HG03469 (cell line): ENCODE results near the gene METTL25B.

Experiments
- ATAC-seq: cut with Tn5 transposase; IDR thresholded peaks from one replicate; pipeline ENCODE4 v1.9.1; 2021; ENCODE audit warnings: mild to moderate bottlenecking, moderate library complexity, moderate number of reproducible peaks; ENCODE audit not compliant: unreplicated experiment

The METTL25B gene

DNA sequence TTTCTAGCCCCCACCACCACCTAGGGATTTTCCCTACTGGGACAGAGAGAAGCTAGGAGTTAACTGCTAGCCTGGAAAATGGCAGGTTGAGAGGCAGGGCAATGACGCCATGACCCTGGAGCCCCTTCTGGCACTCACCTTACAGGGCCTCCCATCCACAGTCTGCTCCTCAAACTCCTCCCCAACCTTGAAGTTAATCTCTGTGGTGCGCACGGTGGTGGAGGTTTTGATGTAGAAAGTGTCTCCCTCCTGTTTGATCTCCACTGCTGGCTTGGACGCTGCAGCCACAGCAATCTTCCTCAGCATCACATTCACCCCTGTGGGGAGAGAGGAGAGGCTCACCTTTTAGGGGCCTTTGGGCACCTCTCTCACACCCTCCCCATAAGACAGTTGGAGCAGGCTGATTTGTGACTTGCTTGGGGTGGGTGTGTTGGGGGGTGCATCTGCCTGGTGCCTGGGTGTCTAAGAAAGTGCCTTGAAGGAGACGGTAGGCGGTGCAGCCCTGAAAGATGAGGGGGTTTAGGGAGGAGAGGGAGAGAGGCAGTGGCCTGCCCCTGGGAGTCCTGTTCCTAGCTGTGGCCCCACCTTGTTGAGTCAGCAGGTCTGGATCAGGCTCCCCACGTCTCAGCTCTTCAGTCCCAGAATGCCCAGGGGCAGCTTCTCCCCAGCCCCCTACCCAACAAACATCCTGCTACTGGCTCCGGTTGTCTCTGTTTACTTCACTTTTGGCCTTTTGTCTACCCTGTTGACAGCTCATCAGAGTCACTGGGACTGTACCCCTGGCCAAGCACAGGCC is 27.3 kb upstream of the METTL25B start:
- no peak for ATAC-seq

GRCh38 chr1:156703336-156703735 is 24.9 kb upstream of the METTL25B start:
- ATAC-seq = no peak

GRCh38 chr1:156703741-156704140 is 24.5 kb upstream of the METTL25B start:
- no peak for ATAC-seq

DNA sequence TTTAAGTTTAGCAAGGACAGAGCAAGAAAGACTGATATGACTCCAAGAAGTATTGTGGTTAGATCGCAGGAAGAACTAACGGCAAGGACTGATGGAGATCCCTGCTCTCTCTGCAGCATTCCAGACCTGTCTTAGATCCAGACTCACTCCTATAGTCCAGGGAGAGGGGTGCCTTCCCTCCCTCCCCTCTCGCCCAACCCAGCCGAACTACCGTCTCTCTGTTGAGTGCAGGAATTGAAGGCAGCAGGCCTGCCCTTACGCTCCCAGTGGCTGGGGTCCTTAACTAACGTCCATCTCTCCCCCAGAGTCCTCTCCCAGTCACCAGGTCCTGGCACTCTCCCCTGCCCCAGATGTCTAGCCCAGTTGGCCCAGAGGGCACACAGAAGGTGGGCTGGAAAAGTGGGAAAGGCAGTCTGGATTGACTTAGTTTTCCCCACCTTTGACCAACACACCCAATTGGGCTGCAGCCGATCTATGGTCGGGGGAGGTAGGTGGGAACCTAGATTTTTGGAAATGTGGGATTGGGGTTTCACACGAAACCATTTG is 24.0 kb upstream of the METTL25B start:
- no peak for ATAC-seq

DNA sequence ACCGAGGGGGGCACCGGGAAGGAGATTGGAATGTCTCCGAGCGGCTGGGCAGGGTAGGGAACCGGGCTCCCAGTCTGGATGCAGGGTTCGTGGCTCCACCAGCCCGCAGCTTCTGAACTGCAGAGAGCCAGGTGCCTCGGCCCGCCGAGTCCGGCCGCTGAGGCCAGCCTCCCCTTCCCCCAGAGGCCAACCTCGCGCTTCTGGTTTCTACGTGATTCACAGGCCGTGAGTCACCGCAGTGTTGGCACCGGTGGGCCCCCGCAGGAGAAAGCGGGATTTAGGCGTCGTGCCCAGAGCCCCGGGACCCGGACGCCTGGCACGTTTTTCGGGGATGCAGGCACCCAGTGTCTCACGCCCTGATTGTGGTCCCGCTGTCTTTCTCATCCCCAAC is 23.3 kb upstream of the METTL25B start:
- no peak for ATAC-seq

DNA sequence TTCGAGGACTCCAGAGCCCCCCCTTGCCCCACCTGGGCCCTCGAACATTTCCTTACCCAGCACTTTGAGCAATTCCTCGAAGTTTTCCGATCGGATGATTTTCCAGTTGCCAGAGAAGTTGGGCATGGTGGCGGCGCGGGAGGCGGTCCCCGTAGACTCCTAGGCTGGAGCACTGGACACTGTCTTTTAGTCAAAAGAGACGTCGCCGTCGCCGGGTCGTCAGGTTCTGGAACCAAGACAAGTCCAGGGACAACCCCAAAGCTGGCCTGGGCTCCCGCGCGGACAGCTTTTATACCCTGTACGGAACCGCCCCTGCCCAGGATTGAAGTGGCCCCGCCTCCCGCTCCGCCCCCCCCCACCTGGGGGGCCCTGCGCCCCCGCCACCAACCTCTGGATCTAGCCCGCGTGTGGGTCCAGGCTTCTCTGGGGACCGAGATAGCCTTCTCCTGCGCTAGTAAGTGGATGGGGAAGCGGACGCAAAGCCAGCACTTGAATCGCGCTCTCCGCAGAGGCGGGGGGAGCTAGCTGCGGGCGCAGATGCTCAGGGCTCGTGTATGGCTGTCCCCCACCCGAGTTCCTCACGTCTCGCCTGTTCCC is 22.9 kb upstream of the METTL25B start, which contains the start of gene CRABP2:
TSS of gene CRABP2 (minus strand) at position 263 of the 597 bp plus-strand sequence. CDS start at position 126, 137 bp downstream.
- no peak for ATAC-seq

DNA sequence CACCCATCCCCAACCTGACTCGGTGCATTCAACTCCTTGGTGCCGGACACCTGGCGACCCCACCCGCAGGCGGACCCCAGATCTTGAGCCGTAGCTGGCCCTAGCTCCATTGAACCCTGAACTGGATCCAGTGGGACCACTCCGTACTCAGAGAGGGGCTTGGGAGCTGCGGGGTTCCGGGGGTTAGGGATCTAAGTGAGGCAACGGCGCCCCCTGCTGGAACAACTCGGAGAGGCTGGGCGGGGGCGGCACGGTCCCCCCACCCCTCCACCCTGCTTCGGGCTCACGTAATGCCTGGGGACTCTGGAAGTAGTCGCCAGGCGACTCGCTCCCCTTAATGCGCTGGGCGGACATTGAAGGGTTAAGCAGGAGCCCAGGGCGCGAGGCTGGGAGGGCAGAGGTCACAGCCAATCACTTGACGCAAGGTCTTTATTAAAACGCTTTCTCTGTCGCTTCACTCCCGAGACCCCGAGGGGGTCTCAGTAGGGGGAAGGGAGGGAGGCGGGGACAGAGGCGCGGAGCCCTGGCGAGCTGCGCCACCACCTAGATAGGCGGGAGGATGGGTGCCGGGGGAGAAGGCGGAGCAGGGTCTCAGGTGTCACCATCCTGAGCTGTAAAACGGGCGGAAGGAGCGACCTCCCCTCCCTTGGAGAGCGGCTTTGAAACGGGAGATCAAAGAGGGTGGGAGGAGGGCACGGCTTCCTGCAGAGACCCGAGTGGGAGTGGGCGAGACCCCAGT is 22.2 kb upstream of the METTL25B start:
- ATAC-seq = no peak

GRCh38 chr1:156706657-156707416 is 21.4 kb upstream of the METTL25B start:
- ATAC-seq = no peak

DNA sequence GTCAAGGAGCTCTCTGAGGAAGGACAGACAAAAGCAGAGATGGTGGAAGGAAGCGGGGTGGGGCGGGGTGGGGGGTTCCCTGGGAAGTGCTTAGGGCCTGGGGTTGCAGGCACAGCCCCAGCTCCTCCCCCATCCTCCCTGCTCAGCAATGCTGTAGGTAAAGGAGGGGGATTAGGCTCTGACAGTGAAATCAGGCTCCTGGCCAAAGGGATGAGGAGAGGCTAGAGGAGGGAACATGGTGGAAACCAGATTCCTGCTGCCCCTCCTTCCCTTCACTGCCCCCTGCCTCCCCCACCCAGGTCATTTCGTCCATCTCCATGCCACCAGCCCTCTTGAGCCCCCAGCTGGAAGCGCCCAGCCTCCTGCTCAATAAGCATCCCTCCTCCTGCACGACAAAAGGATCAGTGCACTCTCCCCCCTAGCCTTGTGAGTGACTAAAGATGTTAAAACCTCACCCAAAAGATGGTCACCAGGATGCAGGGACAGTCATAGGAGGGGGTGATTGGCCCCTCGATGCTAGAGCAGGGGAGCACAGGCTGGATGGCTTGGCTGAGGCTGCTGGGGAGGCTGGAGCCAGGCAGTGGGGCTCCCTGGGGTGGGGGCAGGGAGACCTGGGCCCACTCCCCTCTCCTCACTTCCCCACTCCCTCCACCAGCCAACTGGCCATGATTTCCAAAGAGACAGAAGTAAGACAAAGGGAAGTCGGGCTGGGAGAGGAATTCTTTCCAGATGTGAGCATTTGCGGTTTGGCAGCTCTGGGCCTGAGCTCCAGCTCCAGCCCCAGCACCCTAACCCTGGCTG is 20.7 kb upstream of the METTL25B start:
- ATAC-seq = no peak

DNA sequence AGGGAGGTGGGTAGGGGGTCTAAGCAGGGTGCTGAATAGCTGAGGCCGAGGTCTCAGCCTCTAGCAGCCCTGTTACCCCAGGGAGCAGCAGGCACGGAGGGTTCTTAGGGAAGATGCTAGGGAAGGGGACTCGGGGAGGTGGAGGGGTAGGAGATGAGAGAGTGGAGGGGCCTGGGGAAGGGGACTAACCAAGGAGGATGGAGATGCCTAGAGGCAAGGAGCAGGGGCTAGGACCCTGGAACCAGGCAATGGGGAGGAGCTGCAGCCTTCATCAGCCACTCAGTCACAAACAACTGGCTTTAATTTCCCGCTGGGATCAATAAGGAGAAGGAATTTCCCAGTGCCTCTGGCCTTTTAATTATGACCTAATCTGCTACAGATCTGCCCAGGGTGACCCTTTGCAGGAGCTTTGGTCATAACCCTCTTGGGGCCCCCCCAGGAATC is 20.0 kb upstream of the METTL25B start:
- no peak for ATAC-seq

GRCh38 chr1:156709031-156709430 is 19.2 kb upstream of the METTL25B start:
- ATAC-seq = no peak

GRCh38 chr1:156709757-156710489 is 18.3 kb upstream of the METTL25B start:
- ATAC-seq = no peak

GRCh38 chr1:156711011-156711817 is 17.1 kb upstream of the METTL25B start:
- ATAC-seq = no peak

DNA sequence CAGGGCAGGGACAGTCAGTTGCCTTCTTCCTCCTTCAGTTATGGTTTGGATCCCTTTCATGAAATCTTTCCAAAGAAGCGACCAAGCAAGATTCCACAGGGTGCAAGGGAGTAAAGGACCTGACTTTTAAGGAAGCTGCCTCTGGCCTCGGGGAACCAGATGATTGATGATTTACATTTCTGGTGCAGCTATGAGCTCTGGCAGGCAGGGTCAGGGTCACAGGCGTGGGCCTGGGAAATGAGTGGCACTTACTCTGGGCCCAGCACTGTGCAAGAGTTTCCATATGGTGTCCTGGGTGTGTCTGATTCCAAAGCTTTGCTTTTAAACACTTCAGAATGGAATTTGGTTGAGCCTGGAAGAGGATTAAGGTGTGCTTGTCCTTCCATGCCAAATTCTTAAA is 15.6 kb upstream of the METTL25B start:
- ATAC-seq = no peak

DNA sequence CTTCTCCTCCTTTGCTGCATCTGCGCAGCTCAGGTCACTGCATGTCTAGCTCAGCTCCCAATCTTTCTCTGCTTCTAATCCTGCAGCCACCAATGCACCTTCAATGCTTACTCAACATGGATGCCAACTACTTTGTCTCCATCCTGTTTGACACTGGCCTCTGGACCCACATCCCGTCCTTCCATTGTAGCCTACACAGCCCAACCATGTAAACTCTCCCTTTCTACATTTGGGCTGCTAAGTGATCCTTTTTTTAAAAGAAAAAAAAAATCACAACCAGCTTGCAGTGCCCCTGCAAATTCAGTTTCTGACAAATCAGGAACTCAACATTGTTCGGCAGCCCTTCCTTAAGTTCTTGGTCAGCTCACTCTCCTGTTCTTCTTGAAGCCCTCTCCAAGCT is 13.4 kb upstream of the METTL25B start:
- ATAC-seq = no peak

- no peak for ATAC-seq
Measured at GRCh38 chr1:156717351-156717750, 10.9 kb upstream of the METTL25B start.

DNA sequence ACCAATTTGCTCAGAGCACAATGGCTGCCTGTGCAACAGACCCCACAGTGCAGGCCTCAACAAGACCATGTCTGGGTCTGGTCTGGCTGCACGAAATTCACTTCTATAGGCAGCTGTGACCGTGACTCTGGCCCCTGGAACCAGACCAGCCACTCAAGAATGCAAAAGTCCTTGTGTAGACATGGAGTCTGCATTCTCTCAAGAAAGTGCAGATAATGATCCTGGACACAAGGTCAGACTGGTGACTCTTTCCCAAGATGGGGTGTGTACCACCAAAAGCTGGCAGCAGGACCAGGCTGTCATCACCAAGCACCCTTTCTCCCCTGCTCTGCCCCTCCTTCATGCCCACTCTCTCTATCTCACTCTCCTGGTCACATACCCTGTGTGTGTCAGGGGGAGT is 7.1 kb upstream of the METTL25B start:
- no peak for ATAC-seq

- ATAC-seq = no peak
Measured at GRCh38 chr1:156721535-156721934, 6.7 kb upstream of the METTL25B start.
